ENCODE data around the gene RHOF.

The RHOF gene

GRCh38 chr12:121804417-121805111 lies 11.1 kb upstream of the RHOF start:
- DNase-seq (ENCODE audit: low spot score), result no peak

GRCh38 chr12:121803861-121804416 lies 10.5 kb upstream of the RHOF start, which contains the start of gene SETD1B:
Gene SETD1B, plus strand, starts transcription at chr12:121804009. Its CDS starts 729 bp downstream, at chr12:121804738.
- no peak for DNase-seq (ENCODE audit: low spot score)

GRCh38 chr12:121802843-121803698 lies 9.6 kb upstream of the RHOF start:
- peak; percentile 96 for DNase-seq (ENCODE audit: low spot score)

- DNase-seq (ENCODE audit: low spot score), result no peak
Observed at GRCh38 chr12:121802485-121802842, 9.0 kb upstream of the RHOF start.

- no peak for DNase-seq (ENCODE audit: low spot score)
Observed at GRCh38 chr12:121801595-121802484, 8.4 kb upstream of the RHOF start.

GRCh38 chr12:121800694-121801594 lies 7.5 kb upstream of the RHOF start:
- DNase-seq (ENCODE audit: low spot score), result peak; percentile 82

- peak; percentile 85 for DNase-seq (ENCODE audit: low spot score)
Observed at GRCh38 chr12:121799842-121800693, 6.6 kb upstream of the RHOF start.

GRCh38 chr12:121799156-121799841 lies 5.8 kb upstream of the RHOF start:
- DNase-seq (ENCODE audit: low spot score), result no peak

GRCh38 chr12:121798787-121799155 lies 5.3 kb upstream of the RHOF start:
- no peak for DNase-seq (ENCODE audit: low spot score)

- DNase-seq (ENCODE audit: low spot score), result peak; percentile 84
Observed at GRCh38 chr12:121797937-121798786, 4.7 kb upstream of the RHOF start.

GRCh38 chr12:121796855-121797751 lies 3.6 kb upstream of the RHOF start:
- DNase-seq (ENCODE audit: low spot score), result peak; percentile 83

- DNase-seq (ENCODE audit: low spot score), result peak; percentile 93
Observed at GRCh38 chr12:121795034-121795968, 1.8 kb upstream of the RHOF start.

GRCh38 chr12:121794534-121795033 lies 1.1 kb upstream of the RHOF start:
- no peak for DNase-seq (ENCODE audit: low spot score)

- peak; percentile 92 for DNase-seq (ENCODE audit: low spot score)
Observed at GRCh38 chr12:121793838-121794533, 498 bp upstream of the RHOF start.
